GM23248 (cell line): Measurements from ENCODE around the gene TGM1. TPM values are rescaled to one million over a fixed set of nuclear protein-coding genes. Genes with fewer than 3 reads are reported as not detected.

Experiments
- polyA plus RNA-seq: library from polyadenylated mRNA; unstranded; fragments of >200 nt; fragmentation: Nextera tagmentation; extraction: Ambion mirVana; gene quantifications from 2 replicates; pipeline ENCODE4 v1.2.1, GENCODE V29; 2016
- small RNA-seq: library from RNA; depleted of rRNA; stranded (forward); fragments of <200 nt; gene quantifications from one replicate; pipeline ENCODE3, GENCODE V24; 2014; ENCODE audit warnings: low read depth, low replicate concordance
- total RNA-seq: library from RNA; depleted of rRNA; stranded (reverse); fragments of >200 nt; shearing (Covaris generic); gene quantifications from 2 replicates; pipeline ENCODE4 v1.2.3, GENCODE V29; 2014; rRNA removed

Gene TGM1
- total and polyA plus RNA-seq, 2 experiments from 2014 or later = 0.34 to 1.3 TPM

Small RNA genes lying within 50 kb of the gene (small RNA-seq; reads per million reads assigned to genes)
- gene CHMP4A = not detected
- not detected for gene MDP1

Other genes starting within 250 kb of the TGM1 start
Only the 30 nearest of the 34 such genes appear.
- 70.3 and 84.3 TPM in 2 replicates for gene PCK2, start 168.9 kb downstream of the TGM1 start, total RNA-seq
- 148 and 153 TPM in 2 replicates for gene PCK2, start 168.9 kb downstream of the TGM1 start, polyA plus RNA-seq
- gene DCAF11, start 148.4 kb downstream of the TGM1 start, total RNA-seq = 59.8 and 59.9 TPM in 2 replicates
- 29.1 and 33.6 TPM in 2 replicates for gene DCAF11, start 148.4 kb downstream of the TGM1 start, polyA plus RNA-seq
- gene NRL, start 148.2 kb downstream of the TGM1 start, total RNA-seq = 0.86 TPM in 1 of 2 replicates, not detected in the other
- 0.48 and 0.56 TPM in 2 replicates for gene NRL, start 148.2 kb downstream of the TGM1 start, polyA plus RNA-seq
- gene FITM1, start 132.5 kb downstream of the TGM1 start, total RNA-seq = not detected in 2 replicates
- not detected in 2 replicates for gene FITM1, start 132.5 kb downstream of the TGM1 start, polyA plus RNA-seq
- 58.9 and 67.7 TPM in 2 replicates for gene PSME1, start 127.0 kb downstream of the TGM1 start, total RNA-seq
- 144 and 147 TPM in 2 replicates for gene PSME1, start 127.0 kb downstream of the TGM1 start, polyA plus RNA-seq
- 17.1 and 22.9 TPM in 2 replicates for gene EMC9, start 121.6 kb downstream of the TGM1 start, total RNA-seq
- gene EMC9, start 121.6 kb downstream of the TGM1 start, polyA plus RNA-seq = 27.4 and 28.7 TPM in 2 replicates
- 38.3 and 41.4 TPM in 2 replicates for gene PSME2, start 116.6 kb downstream of the TGM1 start, total RNA-seq
- 158 and 164 TPM in 2 replicates for gene PSME2, start 116.6 kb downstream of the TGM1 start, polyA plus RNA-seq
- 40.3 and 50.0 TPM in 2 replicates for gene RNF31, start 115.7 kb downstream of the TGM1 start, total RNA-seq
- 29.4 and 36.7 TPM in 2 replicates for gene RNF31, start 115.7 kb downstream of the TGM1 start, polyA plus RNA-seq
- gene IRF9, start 101.9 kb downstream of the TGM1 start, total RNA-seq = 56.7 and 58.7 TPM in 2 replicates
- gene IRF9, start 101.9 kb downstream of the TGM1 start, polyA plus RNA-seq = 80.0 and 87.1 TPM in 2 replicates
- 1.4 and 3.5 TPM in 2 replicates for gene REC8, start 91.1 kb downstream of the TGM1 start, total RNA-seq
- gene REC8, start 91.1 kb downstream of the TGM1 start, polyA plus RNA-seq = 1.2 and 2.4 TPM in 2 replicates
- 55.3 and 58.3 TPM in 2 replicates for gene IPO4, start 74.4 kb downstream of the TGM1 start, total RNA-seq
- gene IPO4, start 74.4 kb downstream of the TGM1 start, polyA plus RNA-seq = 24.8 and 33.6 TPM in 2 replicates
- gene TM9SF1, start 67.7 kb downstream of the TGM1 start, total RNA-seq = 102 and 163 TPM in 2 replicates
- gene TM9SF1, start 67.7 kb downstream of the TGM1 start, polyA plus RNA-seq = 91.5 and 93.8 TPM in 2 replicates
- not detected in 2 replicates for gene TSSK4, start 57.5 kb downstream of the TGM1 start, total RNA-seq
- 0.23 and 0.55 TPM in 2 replicates for gene TSSK4, start 57.5 kb downstream of the TGM1 start, polyA plus RNA-seq
- gene CHMP4A, start 49.7 kb downstream of the TGM1 start, total RNA-seq = 18.5 and 32.1 TPM in 2 replicates
- 75.7 and 81.6 TPM in 2 replicates for gene CHMP4A, start 49.7 kb downstream of the TGM1 start, polyA plus RNA-seq
- gene MDP1, start 47.1 kb downstream of the TGM1 start, total RNA-seq = 8.2 and 19.2 TPM in 2 replicates
- 20.0 and 23.3 TPM in 2 replicates for gene MDP1, start 47.1 kb downstream of the TGM1 start, polyA plus RNA-seq
- gene NEDD8, start 30.8 kb downstream of the TGM1 start, total RNA-seq = 138 and 161 TPM in 2 replicates
- gene NEDD8, start 30.8 kb downstream of the TGM1 start, polyA plus RNA-seq = 326 and 342 TPM in 2 replicates
- 70.9 and 98.0 TPM in 2 replicates for gene GMPR2, start 30.2 kb downstream of the TGM1 start, total RNA-seq
- 55.0 and 58.9 TPM in 2 replicates for gene GMPR2, start 30.2 kb downstream of the TGM1 start, polyA plus RNA-seq
- gene TINF2, start 20.6 kb downstream of the TGM1 start, total RNA-seq = 32.5 and 41.2 TPM in 2 replicates
- gene TINF2, start 20.6 kb downstream of the TGM1 start, polyA plus RNA-seq = 43.6 and 52.4 TPM in 2 replicates
- 18.0 and 34.9 TPM in 2 replicates for gene RABGGTA, start 8.4 kb upstream of the TGM1 start, total RNA-seq
- 29.3 and 30.5 TPM in 2 replicates for gene RABGGTA, start 8.4 kb upstream of the TGM1 start, polyA plus RNA-seq
- 12.8 and 32.1 TPM in 2 replicates for gene DHRS1, start 36.6 kb upstream of the TGM1 start, total RNA-seq
- gene DHRS1, start 36.6 kb upstream of the TGM1 start, polyA plus RNA-seq = 31.0 and 34.7 TPM in 2 replicates
- gene NOP9, start 36.7 kb upstream of the TGM1 start, total RNA-seq = 19.3 and 23.7 TPM in 2 replicates
- 2.5 and 2.6 TPM in 2 replicates for gene NOP9, start 36.7 kb upstream of the TGM1 start, polyA plus RNA-seq
- gene CIDEB, start 44.8 kb upstream of the TGM1 start, total RNA-seq = 0.51 and 2.1 TPM in 2 replicates
- gene CIDEB, start 44.8 kb upstream of the TGM1 start, polyA plus RNA-seq = 1.2 TPM in 2 replicates
- gene LTB4R2, start 47.0 kb upstream of the TGM1 start, total RNA-seq = 3.5 and 6.8 TPM in 2 replicates
- 0.30 and 0.45 TPM in 2 replicates for gene LTB4R2, start 47.0 kb upstream of the TGM1 start, polyA plus RNA-seq
- gene LTB4R, start 48.3 kb upstream of the TGM1 start, total RNA-seq = 1.4 and 2.4 TPM in 2 replicates
- 0.41 and 1.1 TPM in 2 replicates for gene LTB4R, start 48.3 kb upstream of the TGM1 start, polyA plus RNA-seq
- 0.22 and 0.38 TPM in 2 replicates for gene ADCY4, start 71.9 kb upstream of the TGM1 start, total RNA-seq
- gene ADCY4, start 71.9 kb upstream of the TGM1 start, polyA plus RNA-seq = 0.20 and 0.38 TPM in 2 replicates
- 2.2 and 5.3 TPM in 2 replicates for gene RIPK3, start 76.8 kb upstream of the TGM1 start, total RNA-seq
- gene RIPK3, start 76.8 kb upstream of the TGM1 start, polyA plus RNA-seq = 5.1 and 5.3 TPM in 2 replicates
- 96.9 and 113 TPM in 2 replicates for gene NFATC4, start 105.0 kb upstream of the TGM1 start, total RNA-seq
- 75.6 and 84.8 TPM in 2 replicates for gene NFATC4, start 105.0 kb upstream of the TGM1 start, polyA plus RNA-seq
- 3.7 and 4.4 TPM in 2 replicates for gene NYNRIN, start 135.8 kb upstream of the TGM1 start, total RNA-seq
- gene NYNRIN, start 135.8 kb upstream of the TGM1 start, polyA plus RNA-seq = 2.2 and 2.5 TPM in 2 replicates
- 3.4 and 5.6 TPM in 2 replicates for gene CBLN3, start 166.5 kb upstream of the TGM1 start, total RNA-seq
- 2.4 and 3.1 TPM in 2 replicates for gene CBLN3, start 166.5 kb upstream of the TGM1 start, polyA plus RNA-seq
- 36.2 and 57.5 TPM in 2 replicates for gene KHNYN, start 166.8 kb upstream of the TGM1 start, total RNA-seq
- 14.4 and 15.3 TPM in 2 replicates for gene KHNYN, start 166.8 kb upstream of the TGM1 start, polyA plus RNA-seq